CD4-positive, alpha-beta memory T cell (primary cell): ENCODE results near the gene HAS3. TPM values are rescaled to one million over a fixed set of nuclear protein-coding genes. Genes with fewer than 3 reads are reported as not detected.

Source experiments
- CTCF ChIA-PET: fragments of 350-600 bp; sonication (Branson Sonifier 250); formaldehyde crosslinking; loops from one replicate; lab custom pipeline; 2021; ENCODE audit warnings: inconsistent platforms; ENCODE audit not compliant: partially characterized antibody; lab: Charles Lee
- POLR2A ChIA-PET: fragments of 350-600 bp; sonication (Branson Sonifier 250); formaldehyde crosslinking; loops from one replicate; lab custom pipeline; 2021; ENCODE audit not compliant: partially characterized antibody; lab: Charles Lee
- DNase-seq, 5 donors: peaks; one replicate each; pipeline versions ENCODE4 v3.0.0 to v3.0.0-alpha.2; 2020 to 2022; ENCODE audit warnings: mixed read lengths in 1 of 5
- H3K27ac ChIP-seq: one replicate; pipeline ENCODE4 v1.7.0; 2013; ENCODE audit warnings: low read depth, low read length
- H3K27me3 ChIP-seq: 2 replicates; pipeline ENCODE4 v1.7.0; 2013; ENCODE audit warnings: mild to moderate bottlenecking, low read length, moderate library complexity; ENCODE audit not compliant: insufficient read depth
- H3K36me3 ChIP-seq: 2 replicates; pipeline ENCODE4 v1.7.0; 2013; ENCODE audit warnings: mild to moderate bottlenecking, low read length, moderate library complexity; ENCODE audit not compliant: insufficient read depth
- H3K4me1 ChIP-seq: 2 replicates; pipeline ENCODE4 v1.7.0; 2013; ENCODE audit warnings: mild to moderate bottlenecking, low read length, moderate library complexity; ENCODE audit not compliant: insufficient read depth
- H3K4me3 ChIP-seq, 2 donors: one replicate each; pipeline ENCODE4 v1.7.0; 2013; ENCODE audit warnings: low read length in 2 of 2, mild to moderate bottlenecking in 1 of 2
- H3K9me3 ChIP-seq, 2 donors: one replicate each; pipeline ENCODE4 v1.7.0; 2013; ENCODE audit warnings: low read length in 2 of 2, control low read depth in 1 of 2; ENCODE audit not compliant: control insufficient read depth in 1 of 2
- H3K27ac Mint-ChIP-seq, 7 donors: one replicate each; pipeline ENCODE4 v1.8.0; 2020 to 2021; ENCODE audit warnings: mixed read lengths in 7 of 7, mild to moderate bottlenecking in 6 of 7, inconsistent platforms in 3 of 7, moderate library complexity in 3 of 7
- H3K27me3 Mint-ChIP-seq, 2 donors: one replicate each; pipeline ENCODE4 v1.8.0; 2020 to 2021; ENCODE audit warnings: mixed read lengths in 2 of 2
- H3K36me3 Mint-ChIP-seq, 2 donors: one replicate each; pipeline ENCODE4 v1.8.0; 2020 to 2021; ENCODE audit warnings: mixed read lengths in 2 of 2, inconsistent platforms in 1 of 2, mild to moderate bottlenecking in 1 of 2
- H3K4me1 Mint-ChIP-seq, 4 donors: one replicate each; pipeline ENCODE4 v1.8.0; 2020 to 2021; ENCODE audit warnings: mixed read lengths in 4 of 4, mild to moderate bottlenecking in 1 of 4
- H3K4me3 Mint-ChIP-seq, 8 donors: one replicate each; pipeline ENCODE4 v1.8.0; 2020 to 2021; ENCODE audit warnings: mixed read lengths in 8 of 8, mild to moderate bottlenecking in 7 of 8, moderate library complexity in 6 of 8, inconsistent platforms in 3 of 8
- H3K9me3 Mint-ChIP-seq, 8 donors: one replicate each; pipeline ENCODE4 v1.8.0; 2020 to 2021; ENCODE audit warnings: mixed read lengths in 8 of 8, mild to moderate bottlenecking in 5 of 8, inconsistent platforms in 3 of 8, moderate library complexity in 1 of 8
- intact Hi-C: fragments of 100-400 bp; cut with micrococcal nuclease; formaldehyde crosslinking; loops from one replicate; pipeline ENCODE4 v1.15.1; 2023
- polyA plus RNA-seq, 2 donors: library from polyadenylated mRNA; unstranded; fragments of 300-500 nt; fragmentation: Illumina TruSeq; gene quantifications; one replicate each; pipeline ENCODE4 v1.2.3, GENCODE V29; 2021
- total RNA-seq, 2 experiments: library from RNA; stranded (reverse); gene quantifications; one replicate each; pipeline ENCODE4 v1.2.3, GENCODE V29; 2021

Gene HAS3
- total and polyA plus RNA-seq, 4 experiments from 2014 or later = 0.07 to 3.3 (median 2.7) TPM; not detected in 1

GRCh38 chr16:69089091-69089910 is 16.2 kb upstream of the HAS3 start:
- Mint-ChIP-seq H3K27me3 (peaks cover 0 to under 1% of the 10 kb centered on the region in 2 donors), H3K4me3 (peak overlapping the region in 1 of 8 donors; percentile 47), H3K36me3 (peaks cover 9 to 12% of the 10 kb centered on the region in 2 donors), H3K27ac (peak overlapping the region; percentile 6 to 67 (median 56)), H3K9me3 (no peaks in the 10 kb centered on the region), H3K4me1 (peaks cover 11 to 13% (median 12%) of the 10 kb centered on the region in 4 donors)
- Histone ChIP-seq H3K27me3 (no peaks in the 10 kb centered on the region), H3K9me3 (no peaks in the 10 kb centered on the region), H3K27ac (no peak overlapping the region), H3K4me3 (no peak overlapping the region), H3K36me3 (no peaks in the 10 kb centered on the region), H3K4me1 (no peaks in the 10 kb centered on the region)
- intact Hi-C loops = no loop called here
- POLR2A ChIA-PET = interaction anchor here (0.6 kb wide), 1 partner anchor 10 kb away, joined by 3 read pairs; no protein-coding TSS in a partner anchor
- CTCF ChIA-PET = interaction anchor here (0.9 kb wide), 1 partner anchor 33 kb away, joined by 3 read pairs; no protein-coding TSS in a partner anchor
- DNase-seq = no peak

GRCh38 chr16:69093974-69094373 is 11.5 kb upstream of the HAS3 start:
- Histone ChIP-seq H3K9me3 (no peaks in the 10 kb centered on the region), H3K4me1 (no peaks in the 10 kb centered on the region), H3K27ac (no peak overlapping the region), H3K36me3 (no peaks in the 10 kb centered on the region), H3K27me3 (no peaks in the 10 kb centered on the region), H3K4me3 (no peak overlapping the region)
- POLR2A ChIA-PET = no interaction called here
- H3K27me3 Mint-ChIP-seq = peaks cover 0 to 1% of the 10 kb centered on the region in 2 donors
- CTCF ChIA-PET = interaction anchor here (0.8 kb wide), 1 partner anchor 9 kb away, joined by 3 read pairs; no protein-coding TSS in a partner anchor
- peak overlapping the region in 1 of 7 donors; percentile 36 for H3K27ac Mint-ChIP-seq
- no peaks in the 10 kb centered on the region for H3K9me3 Mint-ChIP-seq
- no peaks in the 10 kb centered on the region for H3K36me3 Mint-ChIP-seq
- no peak overlapping the region for H3K4me3 Mint-ChIP-seq
- DNase-seq = no peak
- peaks cover 5 to 7% (median 7%) of the 10 kb centered on the region in 4 donors for H3K4me1 Mint-ChIP-seq
- intact Hi-C loops = no loop called here

GRCh38 chr16:69094501-69094900 is 11.0 kb upstream of the HAS3 start:
- H3K27me3 Mint-ChIP-seq = peaks cover 0 to 1% of the 10 kb centered on the region in 2 donors
- no peaks in the 10 kb centered on the region for H3K9me3 Mint-ChIP-seq
- no peaks in the 10 kb centered on the region for H3K27me3 ChIP-seq
- no peak overlapping the region for H3K4me3 ChIP-seq
- H3K4me1 Mint-ChIP-seq = peaks cover under 1 to 2% (median 2%) of the 10 kb centered on the region in 4 donors
- H3K27ac Mint-ChIP-seq = no peak overlapping the region
- H3K4me1 ChIP-seq = no peaks in the 10 kb centered on the region
- POLR2A ChIA-PET = no interaction called here
- no peaks in the 10 kb centered on the region for H3K36me3 ChIP-seq
- no peak overlapping the region for H3K27ac ChIP-seq
- CTCF ChIA-PET = no interaction called here
- no peak overlapping the region for H3K4me3 Mint-ChIP-seq
- no peaks in the 10 kb centered on the region for H3K9me3 ChIP-seq
- no peak for DNase-seq
- intact Hi-C loops = no loop called here
- H3K36me3 Mint-ChIP-seq = no peaks in the 10 kb centered on the region

GRCh38 chr16:69095193-69095592 is 10.3 kb upstream of the HAS3 start:
- no peak overlapping the region for H3K4me3 ChIP-seq
- no peaks in the 10 kb centered on the region for H3K4me1 Mint-ChIP-seq
- H3K9me3 Mint-ChIP-seq = no peaks in the 10 kb centered on the region
- H3K27me3 ChIP-seq = no peaks in the 10 kb centered on the region
- H3K36me3 Mint-ChIP-seq = no peaks in the 10 kb centered on the region
- no peak overlapping the region for H3K27ac Mint-ChIP-seq
- no peaks in the 10 kb centered on the region for H3K36me3 ChIP-seq
- H3K27ac ChIP-seq = no peak overlapping the region
- DNase-seq = no peak
- peaks cover 0 to 1% of the 10 kb centered on the region in 2 donors for H3K27me3 Mint-ChIP-seq
- H3K4me1 ChIP-seq = no peaks in the 10 kb centered on the region
- H3K4me3 Mint-ChIP-seq = no peak overlapping the region
- no peaks in the 10 kb centered on the region for H3K9me3 ChIP-seq
- POLR2A ChIA-PET = no interaction called here
- CTCF ChIA-PET = no interaction called here
- intact Hi-C loops = no loop called here

DNA sequence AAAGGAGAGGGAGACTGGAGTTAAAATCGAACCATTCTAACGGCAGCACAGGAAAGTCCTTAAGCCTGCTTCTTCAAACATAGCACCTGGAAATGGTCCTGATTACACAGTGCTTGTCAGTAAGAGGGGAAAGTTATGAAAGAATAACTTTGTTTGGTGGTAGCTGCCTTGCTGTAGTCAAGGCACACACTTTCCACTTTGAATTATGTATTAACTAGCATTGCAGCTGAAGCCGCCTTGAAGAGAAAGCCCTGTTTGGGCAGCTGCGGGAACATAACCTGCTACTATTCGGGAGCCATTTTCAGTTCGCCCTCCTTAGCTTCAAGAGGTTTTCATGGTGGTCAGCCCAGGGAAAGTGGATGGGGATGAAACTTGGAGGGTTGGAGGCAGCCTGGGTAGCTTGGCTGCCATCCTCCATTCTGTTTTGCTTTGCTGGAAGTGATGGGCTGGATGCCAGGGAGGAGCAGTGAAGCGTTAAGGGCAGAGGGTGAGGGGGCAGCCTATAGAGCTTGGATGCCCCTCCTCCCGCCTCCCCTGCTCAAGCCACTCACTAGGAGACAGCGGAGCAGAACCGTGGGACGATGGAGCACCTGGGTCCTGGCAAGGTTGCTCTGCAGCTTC is 5.3 kb upstream of the HAS3 start:
- Mint-ChIP-seq H3K4me3 (no peak overlapping the region), H3K27me3 (peaks cover 6 to 11% of the 10 kb centered on the region in 2 donors), H3K9me3 (no peaks in the 10 kb centered on the region), H3K27ac (no peak overlapping the region), H3K36me3 (no peaks in the 10 kb centered on the region), H3K4me1 (peaks cover under 1% of the 10 kb centered on the region in 4 donors)
- ChIA-PET CTCF (no interaction called here), POLR2A (interaction anchor here (0.7 kb wide), 1 partner anchor 10 kb away, joined by 3 read pairs; no protein-coding TSS in a partner anchor)
- Histone ChIP-seq H3K36me3 (no peaks in the 10 kb centered on the region), H3K9me3 (no peaks in the 10 kb centered on the region), H3K27me3 (peaks cover under 1% of the 10 kb centered on the region), H3K27ac (no peak overlapping the region), H3K4me1 (no peaks in the 10 kb centered on the region), H3K4me3 (no peak overlapping the region)
- intact Hi-C loops = no loop called here
- DNase-seq = no peak

DNA sequence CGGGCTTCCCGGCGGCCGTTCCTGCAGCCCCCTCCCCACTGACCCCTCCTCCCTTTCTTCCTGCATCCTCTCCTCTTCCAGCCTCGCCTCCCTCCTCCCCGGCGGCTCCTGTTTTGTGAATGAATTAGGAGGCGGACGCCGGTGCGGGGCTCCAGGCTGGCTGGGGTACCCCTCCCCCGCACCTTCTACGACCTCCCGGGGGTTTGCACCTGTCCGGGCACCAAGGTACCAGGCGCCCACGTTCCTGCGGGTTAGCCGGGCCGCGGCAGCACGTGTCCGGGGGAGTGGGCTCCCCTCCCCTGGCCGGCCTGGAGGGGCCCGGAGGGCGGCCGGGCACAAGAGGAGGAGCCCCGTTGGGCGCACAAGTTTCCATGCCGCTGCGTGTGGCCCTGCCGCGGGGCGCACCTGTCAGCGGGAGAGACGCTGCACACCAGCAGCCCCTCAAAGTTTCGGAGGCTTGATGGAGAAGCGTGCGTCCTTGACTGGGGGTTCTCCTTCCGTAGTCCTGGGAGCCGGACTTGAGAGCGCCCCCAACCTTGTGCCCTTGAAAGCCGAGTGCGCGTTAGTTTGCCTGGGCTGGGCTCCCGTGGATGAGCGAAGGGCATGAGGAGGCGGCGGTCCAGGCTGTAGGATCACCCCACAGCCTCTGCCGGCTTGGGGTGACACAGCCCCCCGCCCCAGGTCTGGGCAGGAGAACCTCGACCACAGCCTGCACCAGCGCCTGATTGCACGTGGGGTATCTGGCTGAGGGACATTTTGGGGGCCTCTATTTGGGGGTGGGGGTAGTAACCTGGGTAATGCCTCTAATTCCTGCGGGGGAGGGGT is 1.2 kb downstream of the HAS3 start:
- Mint-ChIP-seq H3K27ac (peak overlapping the region in 1 of 7 donors; percentile 55), H3K4me1 (peaks cover 5 to 21% (median 14%) of the 10 kb centered on the region in 4 donors), H3K9me3 (no peaks in the 10 kb centered on the region), H3K4me3 (peak overlapping the region; percentile 50 to 79 (median 75)), H3K36me3 (peaks cover 19 to 21% of the 10 kb centered on the region in 2 donors), H3K27me3 (peaks cover 18 to 28% of the 10 kb centered on the region in 2 donors)
- Histone ChIP-seq H3K9me3 (no peaks in the 10 kb centered on the region), H3K27me3 (peaks cover 15% of the 10 kb centered on the region), H3K4me1 (peaks cover 15% of the 10 kb centered on the region), H3K27ac (no peak overlapping the region), H3K4me3 (no peak overlapping the region), H3K36me3 (no peaks in the 10 kb centered on the region)
- CTCF ChIA-PET = no interaction called here
- no peak for DNase-seq
- POLR2A ChIA-PET = interaction anchor here (0.8 kb wide), 1 partner anchor 24 kb away, joined by 3 read pairs; no protein-coding TSS in a partner anchor
- intact Hi-C loops = no loop called here
